Common myeloid progenitor, CD34-positive (primary cell): ENCODE results near the gene EDA2R.

Source experiments
- CTCF ChIA-PET: fragments of 350-600 bp; sonication (Branson Sonifier 250); formaldehyde crosslinking; loops from one replicate; lab custom pipeline; 2021; ENCODE audit warnings: antibody characterized with exemption; lab: Charles Lee
- POLR2A ChIA-PET: fragments of 350-600 bp; sonication (Branson Sonifier 250); formaldehyde crosslinking; loops from one replicate; lab custom pipeline; 2021; ENCODE audit warnings: antibody characterized with exemption; lab: Charles Lee
- DNase-seq, 3 donors: peaks; one replicate each; pipeline versions ENCODE4 v3.0.0 to v3.0.0-alpha.2; 2013
- H3K27ac ChIP-seq, 2 experiments: 1 replicate in 1 of 2; 2 replicates in 1 of 2; pipeline ENCODE4 v1.7.0; 2013; ENCODE audit warnings: inconsistent platforms in 2 of 2, low read length in 2 of 2, mild to moderate bottlenecking in 2 of 2, low read depth in 1 of 2, moderate library complexity in 1 of 2; ENCODE audit not compliant: severe bottlenecking in 2 of 2, insufficient read depth in 1 of 2, poor library complexity in 1 of 2
- H3K27me3 ChIP-seq, 5 experiments: replicated peaks in 2 of 5; 1 replicate in 3 of 5; 2 replicates in 2 of 5; pipeline versions ENCODE4 v1.6.1 to v1.7.0; 2013; ENCODE audit warnings: low read length in 4 of 5, mild to moderate bottlenecking in 2 of 5, moderate library complexity in 2 of 5, inconsistent platforms in 1 of 5; ENCODE audit not compliant: insufficient read depth in 5 of 5, control insufficient read depth in 4 of 5
- H3K36me3 ChIP-seq, 4 experiments: 1 replicate in 2 of 4; 2 replicates in 2 of 4; pipeline versions ENCODE4 v1.6.1 to v1.7.0; 2013; ENCODE audit warnings: low read length in 3 of 4, control low read depth in 1 of 4, mild to moderate bottlenecking in 1 of 4; ENCODE audit not compliant: control insufficient read depth in 4 of 4, insufficient read depth in 4 of 4
- H3K4me1 ChIP-seq, 4 experiments: 1 replicate in 3 of 4; 2 replicates in 1 of 4; pipeline versions ENCODE4 v1.6.1 to v1.7.1; 2013; ENCODE audit warnings: low read length in 3 of 4, mild to moderate bottlenecking in 3 of 4, control low read depth in 1 of 4, inconsistent platforms in 1 of 4, moderate library complexity in 1 of 4; ENCODE audit not compliant: control insufficient read depth in 4 of 4, insufficient read depth in 4 of 4; ENCODE audit errors: control extremely low read depth in 1 of 4
- H3K4me3 ChIP-seq, 7 experiments: 1 replicate in 4 of 7; 2 replicates in 3 of 7; pipeline versions ENCODE4 v1.5.1 to v1.7.0; 2013; ENCODE audit warnings: mild to moderate bottlenecking in 7 of 7, low read length in 6 of 7, moderate library complexity in 6 of 7, inconsistent platforms in 2 of 7, low read depth in 2 of 7, control low read depth in 1 of 7; ENCODE audit not compliant: insufficient read depth in 4 of 7, control insufficient read depth in 1 of 7; ENCODE audit errors: extremely low read depth in 1 of 7
- H3K9me3 ChIP-seq, 5 experiments: 1 replicate in 4 of 5; 2 replicates in 1 of 5; pipeline versions ENCODE4 v1.6.1 to v1.7.1; 2013; ENCODE audit warnings: low read length in 4 of 5, mild to moderate bottlenecking in 2 of 5, inconsistent platforms in 1 of 5, low read depth in 1 of 5, moderate library complexity in 1 of 5; ENCODE audit not compliant: control insufficient read depth in 4 of 5, insufficient read depth in 2 of 5; ENCODE audit errors: control extremely low read depth in 1 of 5
- WGBS: methylation state at CpG from one replicate; pipeline ENCODE4 v1.1.5; 2013; ENCODE audit not compliant: insufficient coverage; 5-methylcytosine and 5-hydroxymethylcytosine counted together

EDA2R gene

DNA sequence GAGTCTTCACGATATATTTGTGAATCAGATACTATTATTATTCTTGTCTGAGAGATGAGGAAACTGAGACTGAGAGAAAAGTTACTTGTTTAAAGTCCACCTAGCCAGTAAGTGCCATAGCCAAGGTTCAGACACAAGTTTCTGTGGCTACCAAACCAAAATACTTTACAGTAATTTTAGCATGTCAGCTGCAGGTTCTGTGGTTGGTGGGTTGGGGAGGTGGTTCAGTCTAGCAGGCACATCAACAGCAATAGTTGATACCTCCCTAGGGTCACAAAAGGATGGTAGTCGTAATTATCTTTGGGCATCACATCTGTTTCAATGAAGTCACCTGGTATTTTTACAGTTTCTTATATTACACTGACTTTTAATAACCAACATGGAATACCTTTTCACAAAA, 35.6 kb upstream of the EDA2R start:
- ChIA-PET POLR2A (no interaction called here), CTCF (no interaction called here)
- H3K4me3 ChIP-seq, result no peak overlapping the region
- DNase-seq, result no peak
- H3K4me1 ChIP-seq, result peaks cover 0 to 6% (median 0%) of the 10 kb centered on the region in 4 experiments
- no peaks in the 10 kb centered on the region for H3K36me3 ChIP-seq
- no peak overlapping the region for H3K27ac ChIP-seq
- no CpG with 5 or more reads among the region's 2 CpGs for WGBS
- H3K9me3 ChIP-seq, result no peaks in the 10 kb centered on the region
- H3K27me3 ChIP-seq, result no peaks in the 10 kb centered on the region

DNA sequence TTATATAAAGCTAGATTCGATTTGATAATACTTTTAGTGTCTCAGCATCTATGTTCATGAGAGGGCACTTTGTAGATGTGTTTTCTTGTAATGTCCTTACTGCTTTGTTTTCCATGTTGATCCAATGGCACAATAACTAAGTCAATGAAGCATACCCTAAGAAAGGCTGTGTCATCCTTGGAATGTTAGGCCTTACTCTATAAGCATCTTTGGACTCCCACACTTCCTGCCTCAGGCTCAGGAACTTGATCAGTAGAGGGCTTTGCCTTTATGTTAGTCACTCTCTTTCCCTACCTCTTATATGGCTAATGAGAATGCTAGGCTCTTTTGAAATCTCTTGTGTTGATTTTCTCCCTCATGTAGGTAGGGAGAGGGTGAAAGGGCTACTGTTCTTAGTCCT, 33.2 kb upstream of the EDA2R start:
- WGBS, result no CpG with 5 or more reads among the region's 1 CpG
- no peaks in the 10 kb centered on the region for H3K36me3 ChIP-seq
- no peaks in the 10 kb centered on the region for H3K27me3 ChIP-seq
- no peak overlapping the region for H3K4me3 ChIP-seq
- H3K9me3 ChIP-seq, result no peaks in the 10 kb centered on the region
- ChIA-PET CTCF (no interaction called here), POLR2A (no interaction called here)
- peaks cover 0 to 3% (median 0%) of the 10 kb centered on the region in 4 experiments for H3K4me1 ChIP-seq
- no peak for DNase-seq
- no peak overlapping the region for H3K27ac ChIP-seq

DNA sequence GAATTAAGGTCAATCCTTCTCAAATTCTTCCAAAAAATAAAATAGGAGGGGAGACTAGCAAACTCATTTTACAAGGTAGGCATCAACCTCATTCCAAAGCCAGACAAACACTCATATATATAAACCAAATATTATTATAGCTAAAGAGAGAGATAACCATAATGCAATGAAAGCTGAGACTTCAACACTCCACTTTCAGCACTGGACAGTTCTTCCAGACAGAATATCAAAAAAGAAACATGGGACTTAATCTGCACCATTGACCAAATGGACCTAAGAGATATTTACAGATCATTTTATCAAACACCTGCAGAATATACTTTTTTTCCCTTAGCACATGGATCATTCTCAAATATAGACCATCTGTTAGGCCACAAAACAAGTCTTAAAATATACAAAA, 15.5 kb upstream of the EDA2R start:
- CTCF ChIA-PET, result no interaction called here
- no peak for DNase-seq
- H3K27me3 ChIP-seq, result no peaks in the 10 kb centered on the region
- H3K27ac ChIP-seq, result no peak overlapping the region
- H3K36me3 ChIP-seq, result no peaks in the 10 kb centered on the region
- H3K4me3 ChIP-seq, result no peak overlapping the region
- no peaks in the 10 kb centered on the region for H3K9me3 ChIP-seq
- POLR2A ChIA-PET, result no interaction called here
- no peaks in the 10 kb centered on the region for H3K4me1 ChIP-seq

GRCh38 chrX:66635360-66635759, 3.5 kb downstream of the EDA2R start:
- Histone ChIP-seq H3K36me3 (no peaks in the 10 kb centered on the region), H3K27ac (no peak overlapping the region), H3K4me1 (peaks cover 0 to 14% (median 6%) of the 10 kb centered on the region in 4 experiments), H3K27me3 (no peaks in the 10 kb centered on the region), H3K4me3 (no peak overlapping the region), H3K9me3 (no peaks in the 10 kb centered on the region)
- no peak for DNase-seq
- WGBS, result 60% methylated on average over 1 of the region's 2 CpGs
- ChIA-PET CTCF (no interaction called here), POLR2A (no interaction called here)

DNA sequence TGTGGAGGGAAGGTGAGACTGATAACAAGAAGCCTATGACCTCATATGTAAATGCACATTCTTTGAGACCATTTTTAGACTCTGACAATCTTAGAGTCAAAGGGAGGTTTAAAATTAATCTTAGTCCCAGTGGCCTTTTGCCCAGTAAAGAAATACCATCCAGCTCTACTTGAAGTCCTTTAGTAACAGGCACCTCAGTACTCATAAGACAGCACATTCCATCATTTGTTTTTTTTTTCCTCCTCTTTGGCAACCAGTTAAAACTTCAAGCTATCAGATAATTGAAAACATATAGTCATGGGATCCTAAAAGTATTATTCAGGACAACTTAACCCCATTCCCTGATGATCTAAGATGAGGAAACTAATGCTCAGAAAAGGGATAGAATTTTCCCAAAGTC, 4.6 kb downstream of the EDA2R start:
- ChIA-PET CTCF (no interaction called here), POLR2A (no interaction called here)
- H3K9me3 ChIP-seq, result no peaks in the 10 kb centered on the region
- no peak for DNase-seq
- H3K27ac ChIP-seq, result no peak overlapping the region
- H3K4me1 ChIP-seq, result peaks cover 0 to 10% (median 5%) of the 10 kb centered on the region in 4 experiments
- H3K4me3 ChIP-seq, result no peak overlapping the region
- H3K36me3 ChIP-seq, result no peaks in the 10 kb centered on the region
- no peaks in the 10 kb centered on the region for H3K27me3 ChIP-seq

DNA sequence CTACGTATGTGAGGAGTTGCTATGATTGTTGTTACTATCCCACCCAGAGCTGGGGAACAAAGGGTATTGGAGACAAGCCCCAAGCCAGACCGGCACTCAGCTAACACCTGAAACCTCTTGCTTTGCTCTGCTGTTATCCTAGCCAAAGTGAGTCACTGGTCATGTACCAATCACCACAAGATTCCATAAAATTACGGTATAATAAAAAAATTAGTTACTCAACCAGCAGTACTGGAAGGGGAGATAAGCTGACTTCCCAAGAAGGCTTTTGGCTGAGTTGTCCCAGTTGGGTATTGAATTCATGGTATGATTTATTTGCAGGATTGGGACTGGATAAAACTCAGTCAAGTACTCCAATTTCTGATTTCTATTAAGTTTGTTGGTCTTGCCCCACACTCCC, 5.3 kb downstream of the EDA2R start:
- no peak for DNase-seq
- no peak overlapping the region for H3K4me3 ChIP-seq
- POLR2A ChIA-PET, result no interaction called here

GRCh38 chrX:66632981-66633380, 5.9 kb downstream of the EDA2R start:
- no peaks in the 10 kb centered on the region for H3K36me3 ChIP-seq
- CTCF ChIA-PET, result no interaction called here
- no peak for DNase-seq
- WGBS, result no CpG with 5 or more reads among the region's 4 CpGs
- POLR2A ChIA-PET, result no interaction called here
- H3K9me3 ChIP-seq, result no peaks in the 10 kb centered on the region
- H3K27ac ChIP-seq, result no peak overlapping the region
- H3K27me3 ChIP-seq, result no peaks in the 10 kb centered on the region
- no peak overlapping the region for H3K4me3 ChIP-seq
- peaks cover 0 to 2% (median 0%) of the 10 kb centered on the region in 4 experiments for H3K4me1 ChIP-seq

More for the DNA sequence above, 5.3 kb downstream of the EDA2R start:
- Histone ChIP-seq H3K27me3 (no peaks in the 10 kb centered on the region), H3K36me3 (no peaks in the 10 kb centered on the region), H3K27ac (no peak overlapping the region), H3K4me1 (peaks cover 0 to 8% (median 3%) of the 10 kb centered on the region in 4 experiments), H3K9me3 (no peaks in the 10 kb centered on the region)
- 61% methylated on average over 2 of the region's 3 CpGs for WGBS
- CTCF ChIA-PET, result no interaction called here
